Upper lobe of left lung (tissue), 4 donors: Measurements from ENCODE around the gene XRRA1.

ENCODE experiments used
- POLR2A ChIP-seq, 4 donors: fragments of 450-650 bp; IDR thresholded peaks; one replicate each; pipeline ENCODE4 v1.5.1; 2016 to 2017; ENCODE audit warnings: antibody characterized with exemption in 4 of 4, mild to moderate bottlenecking in 2 of 4
- TF ChIP-seq, protein P1 (sequence below), 6 experiments: fragments of 450-650 bp in 4 of 6; fragments of 200-600 bp in 2 of 6; sonication (generic) in 2 of 6; IDR thresholded peaks; one replicate each; pipeline ENCODE4 v1.5.1; 2016 to 2019; ENCODE audit warnings: antibody characterized with exemption in 6 of 6

DNA sequence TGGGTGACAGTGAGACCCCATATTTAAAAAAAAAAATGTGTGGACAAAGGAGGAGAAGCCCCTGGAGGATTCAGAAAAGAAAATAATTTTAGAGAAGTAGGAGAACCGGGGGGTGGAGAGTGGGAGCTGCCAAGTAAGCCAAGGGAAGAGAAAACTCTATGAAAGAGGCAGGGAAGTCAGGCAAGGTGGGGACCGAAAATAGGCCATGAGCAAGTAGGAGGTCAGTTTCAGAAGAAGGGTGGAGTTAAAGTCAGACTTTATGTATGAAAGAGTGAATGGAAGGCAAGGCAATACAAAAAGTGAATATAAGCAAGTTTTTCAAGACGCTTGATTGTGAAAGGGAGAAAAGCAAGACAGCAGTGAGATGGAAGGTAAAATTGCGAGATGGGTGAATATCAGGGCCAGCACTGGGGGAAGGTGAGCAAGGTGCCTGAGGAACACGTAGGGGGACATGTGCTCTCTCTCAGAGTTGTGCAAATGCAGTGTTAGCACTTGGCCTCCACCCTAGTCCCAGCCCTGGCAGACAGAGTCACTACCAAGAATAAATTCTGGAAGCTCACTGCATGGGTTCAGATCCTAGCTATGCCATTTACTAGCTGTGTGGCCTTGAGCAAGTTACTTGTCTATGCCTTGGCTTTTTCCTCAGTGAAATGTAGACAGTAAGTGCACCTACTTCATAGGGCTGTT, 6.7 kb downstream of the XRRA1 start:
- TF ChIP-seq, protein P1, sequence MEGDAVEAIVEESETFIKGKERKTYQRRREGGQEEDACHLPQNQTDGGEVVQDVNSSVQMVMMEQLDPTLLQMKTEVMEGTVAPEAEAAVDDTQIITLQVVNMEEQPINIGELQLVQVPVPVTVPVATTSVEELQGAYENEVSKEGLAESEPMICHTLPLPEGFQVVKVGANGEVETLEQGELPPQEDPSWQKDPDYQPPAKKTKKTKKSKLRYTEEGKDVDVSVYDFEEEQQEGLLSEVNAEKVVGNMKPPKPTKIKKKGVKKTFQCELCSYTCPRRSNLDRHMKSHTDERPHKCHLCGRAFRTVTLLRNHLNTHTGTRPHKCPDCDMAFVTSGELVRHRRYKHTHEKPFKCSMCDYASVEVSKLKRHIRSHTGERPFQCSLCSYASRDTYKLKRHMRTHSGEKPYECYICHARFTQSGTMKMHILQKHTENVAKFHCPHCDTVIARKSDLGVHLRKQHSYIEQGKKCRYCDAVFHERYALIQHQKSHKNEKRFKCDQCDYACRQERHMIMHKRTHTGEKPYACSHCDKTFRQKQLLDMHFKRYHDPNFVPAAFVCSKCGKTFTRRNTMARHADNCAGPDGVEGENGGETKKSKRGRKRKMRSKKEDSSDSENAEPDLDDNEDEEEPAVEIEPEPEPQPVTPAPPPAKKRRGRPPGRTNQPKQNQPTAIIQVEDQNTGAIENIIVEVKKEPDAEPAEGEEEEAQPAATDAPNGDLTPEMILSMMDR (IDR thresholded peaks at IDR 0.05): no peak
- no peak for TF ChIP-seq POLR2A (IDR thresholded peaks at IDR 0.05)
